Heart right ventricle (tissue), 16 donors: ENCODE measurements around the gene LENG8. TPM values are rescaled to one million over a fixed set of nuclear protein-coding genes. Genes with fewer than 3 reads are reported as not detected.

Experiments
- ATAC-seq, 8 donors: fragments of 200-7000 bp; cut with Tn5 transposase; one replicate each; pipeline ENCODE4 v1.9.1; 2020; ENCODE audit warnings: mild to moderate bottlenecking in 8 of 8, moderate library complexity in 8 of 8, moderate number of reproducible peaks in 1 of 8
- DNase-seq, 2 donors: peaks; one replicate each; pipeline ENCODE4 v3.0.0-alpha.2; 2020
- H3K27ac ChIP-seq, 10 donors: fragments of 200-600 bp; sonication (generic) in 2 of 10; one replicate each; pipeline versions ENCODE4 v1.5.0 to v1.8.0; 2020 to 2022; ENCODE audit warnings: mild to moderate bottlenecking in 3 of 10
- H3K27me3 ChIP-seq, 7 donors: fragments of 200-600 bp; one replicate each; pipeline ENCODE4 v1.8.0; 2021 to 2022; ENCODE audit warnings: mild to moderate bottlenecking in 2 of 7
- H3K36me3 ChIP-seq, 9 donors: fragments of 200-600 bp; sonication (generic) in 1 of 9; one replicate each; pipeline versions ENCODE4 v1.5.0 to v1.8.0; 2020 to 2022; ENCODE audit warnings: mild to moderate bottlenecking in 2 of 9
- H3K4me1 ChIP-seq, 9 donors: fragments of 200-600 bp; sonication (generic) in 1 of 9; one replicate each; pipeline versions ENCODE4 v1.5.0 to v1.8.0; 2020 to 2022; ENCODE audit warnings: mild to moderate bottlenecking in 4 of 9
- H3K4me3 ChIP-seq, 10 donors: fragments of 200-600 bp; sonication (generic) in 2 of 10; one replicate each; pipeline versions ENCODE4 v1.5.0 to v1.8.0; 2020 to 2022; ENCODE audit warnings: mild to moderate bottlenecking in 7 of 10, moderate library complexity in 2 of 10
- H3K9me3 ChIP-seq, 11 donors: fragments of 200-600 bp in 10 of 11; sonication (generic) in 2 of 11; one replicate each; pipeline versions ENCODE4 v1.5.0 to v1.8.0; 2013 to 2022; ENCODE audit warnings: mild to moderate bottlenecking in 2 of 11, control low read depth in 1 of 11, moderate library complexity in 1 of 11
- CTCF ChIP-seq, 9 donors: fragments of 200-600 bp; sonication (generic) in 2 of 9; IDR thresholded peaks; one replicate each; pipeline versions ENCODE4 v1.5.0 to v1.8.0; 2021 to 2022; ENCODE audit warnings: antibody characterized with exemption in 9 of 9, mild to moderate bottlenecking in 5 of 9, moderate library complexity in 1 of 9
- WGBS, 2 donors: extraction: QIAGEN DNeasy Blood & Tissue Kit; methylation state at CpG; one replicate each; pipeline ENCODE4 v1.1.7; 2013; ENCODE audit warnings: inconsistent platforms in 1 of 2; 5-methylcytosine and 5-hydroxymethylcytosine counted together
- intact Hi-C, 10 donors: fragments of 100-400 bp; cut with DNase I; formaldehyde crosslinking; loops; one replicate each; pipeline versions ENCODE4 v1.11.1 to v1.14.2; 2022
- polyA plus RNA-seq, 2 donors: library from polyadenylated mRNA; stranded (reverse); fragments of 200-250 nt; gene quantifications; one replicate each; pipeline ENCODE4 v1.2.3, GENCODE V29; 2013
- total RNA-seq, 10 donors: library from RNA; stranded (reverse); fragmentation: NEBNext Ultra II Directional in 3 of 10; extraction: Animal tissue kit (Norgen Biotek cat#: 25700) in 3 of 10; gene quantifications; one replicate each; pipeline versions ENCODE4 v1.2.1 to v1.2.4, GENCODE V29; 2021 to 2023
- donor health status: Arrhythmogenic right ventricular cardiomyopathy.
- donor health status: ischemic (EF 13 %, LVEDD 7.1; RV severe dilation, severe dysfunction).
- donor health status: healthy with polysubstance abuse.
- donor health status: DM: no; HTN: yes; CAD: no.
- donor health status: DM: no; HTN: no; CAD: no.
- donor health status: ischemic (EF 25% LVEDD 6.9; RV normal size, moderate dysfunction).
- donor health status: ischemic (EF 25% LVEDD 5.7; RV mildly dilated, moderate dysfunction).
- donor health status: healthy.
- donor health status: DM: yes; HTN: yes; CAD: no.
- donor health status: Ischemic cardiomyopathy.
- donor health status: ischemic (EF 35%, LVEDD 5.7; RV mildly dilated, moderate dysfunction).
- donor health status: nonischemic (EF 11% LVEDD 7.7; RV severe dilation, severe dysfunction).
- donor health status: DM: yes; HTN: yes; CAD: no.
- donor health status: PGD.
- donor health status: ischemic (EF 29% LVEDD 5.4; RV normal size, mild dysfunction).
- donor health status: nonischemic (EF 23%, LVEDD 6.1; RV moderate dilation, normal function).

Gene LENG8
- total and polyA plus RNA-seq, 12 donors = 34.3 to 194 (median 56.8) TPM

GRCh38 chr19:54424201-54424600 lies 24.8 kb upstream of the LENG8 start:
- no peak overlapping the region for H3K27ac ChIP-seq
- peaks cover 6 to 80% (median 67%) of the 10 kb centered on the region in 7 donors for H3K27me3 ChIP-seq
- H3K9me3 ChIP-seq = no peaks in the 10 kb centered on the region
- intact Hi-C loops = no loop called here
- H3K36me3 ChIP-seq = no peaks in the 10 kb centered on the region
- ATAC-seq (no peak), DNase-seq (no peak)
- no peak overlapping the region for H3K4me3 ChIP-seq
- no peak for TF ChIP-seq CTCF (IDR thresholded peaks at IDR 0.05)
- peaks cover 0 to 23% (median 6%) of the 10 kb centered on the region in 9 donors for H3K4me1 ChIP-seq
- 89 to 91% methylated on average over 14 of the region's 14 CpGs for WGBS, 2 donors

GRCh38 chr19:54424660-54425381 lies 24.2 kb upstream of the LENG8 start:
- no peak for DNase-seq
- TF ChIP-seq CTCF (IDR thresholded peaks at IDR 0.05) = no peak
- no peaks in the 10 kb centered on the region for H3K9me3 ChIP-seq
- H3K4me3 ChIP-seq = no peak overlapping the region
- ATAC-seq = no peak
- H3K4me1 ChIP-seq = peaks cover 0 to 20% (median 6%) of the 10 kb centered on the region in 9 donors
- no peaks in the 10 kb centered on the region for H3K36me3 ChIP-seq
- WGBS, 2 donors = 91% methylated on average over 36 of the region's 36 CpGs
- intact Hi-C loops = no loop called here
- H3K27ac ChIP-seq = no peak overlapping the region
- peaks cover 5 to 79% (median 67%) of the 10 kb centered on the region in 7 donors for H3K27me3 ChIP-seq

GRCh38 chr19:54425382-54425723 lies 23.6 kb upstream of the LENG8 start:
- Histone ChIP-seq H3K27me3 (peaks cover 0 to 79% (median 67%) of the 10 kb centered on the region in 7 donors), H3K27ac (no peak overlapping the region), H3K36me3 (no peaks in the 10 kb centered on the region), H3K4me3 (no peak overlapping the region), H3K4me1 (peaks cover 0 to 20% (median 10%) of the 10 kb centered on the region in 9 donors), H3K9me3 (no peaks in the 10 kb centered on the region)
- 76 to 80% methylated on average over 5 of the region's 5 CpGs for WGBS, 2 donors
- intact Hi-C loops = no loop called here
- no peak for TF ChIP-seq CTCF (IDR thresholded peaks at IDR 0.05)
- ATAC-seq (no peak), DNase-seq (no peak)

GRCh38 chr19:54426291-54426931 lies 22.6 kb upstream of the LENG8 start:
- H3K9me3 ChIP-seq = no peaks in the 10 kb centered on the region
- H3K4me3 ChIP-seq = no peak overlapping the region
- WGBS, 2 donors = 69 to 71% methylated on average over 17 of the region's 17 CpGs
- H3K27me3 ChIP-seq = peaks cover 0 to 76% (median 66%) of the 10 kb centered on the region in 7 donors
- no peak for TF ChIP-seq CTCF (IDR thresholded peaks at IDR 0.05)
- H3K4me1 ChIP-seq = peaks cover 0 to 20% (median 15%) of the 10 kb centered on the region in 9 donors
- ATAC-seq = no peak
- intact Hi-C loops = no loop called here
- no peaks in the 10 kb centered on the region for H3K36me3 ChIP-seq
- H3K27ac ChIP-seq = no peak overlapping the region
- no peak for DNase-seq
